Mucosa of descending colon (tissue), 3 donors: ENCODE data around the gene IL4. TPM values are rescaled to one million over a fixed set of nuclear protein-coding genes. Genes with fewer than 3 reads are reported as not detected.

Experiments
- ATAC-seq: fragments of 200-7000 bp; cut with Tn5 transposase; one replicate; pipeline ENCODE4 v1.9.1; 2020; ENCODE audit warnings: mild to moderate bottlenecking, moderate library complexity
- DNase-seq, 3 donors: peaks; one replicate each; pipeline ENCODE4 v3.0.0-alpha.2; 2020
- H3K36me3 ChIP-seq: fragments of 200-600 bp; one replicate; pipeline ENCODE4 v1.8.0; 2021; ENCODE audit warnings: low read depth, mild to moderate bottlenecking
- H3K4me1 ChIP-seq: fragments of 200-600 bp; one replicate; pipeline ENCODE4 v1.8.0; 2021; ENCODE audit warnings: low read depth, mild to moderate bottlenecking
- H3K4me3 ChIP-seq: fragments of 200-600 bp; one replicate; pipeline ENCODE4 v1.8.0; 2021; ENCODE audit warnings: mild to moderate bottlenecking
- H3K9me3 ChIP-seq: fragments of 200-600 bp; one replicate; pipeline ENCODE4 v1.8.0; 2021; ENCODE audit warnings: mild to moderate bottlenecking
- CTCF ChIP-seq: fragments of 200-600 bp; IDR thresholded peaks from one replicate; pipeline ENCODE4 v1.8.0; 2022; ENCODE audit warnings: antibody characterized with exemption, mild to moderate bottlenecking
- intact Hi-C, 2 donors: fragments of 100-400 bp; cut with DNase I in 1 of 2; cut with micrococcal nuclease in 1 of 2; formaldehyde crosslinking; loops; one replicate each; pipeline versions ENCODE4 v1.11.0 to v1.11.1; 2022; cut with DNase I, micrococcal nuclease
- total RNA-seq, 3 donors: library from RNA; stranded (reverse); fragmentation: NEBNext Ultra II Directional in 2 of 3; extraction: Animal tissue kit (Norgen Biotek cat#: 25700) in 2 of 3; gene quantifications; one replicate each; pipeline versions ENCODE4 v1.2.1 to v1.2.4, GENCODE V29; 2021 to 2023
- donor health status: DM: no; HTN: no; CAD: no; lungs with moderate emphysema.
- donor health status: DM: no; HTN: no; CAD: no.
- donor health status: DM: no; HTN: yes; CAD: no.

IL4 gene
- total RNA-seq, 3 donors from 2014 or later: not detected

- no peaks in the 10 kb centered on the region for H3K9me3 ChIP-seq
- no peaks in the 10 kb centered on the region for H3K36me3 ChIP-seq
- no peak overlapping the region for H3K4me3 ChIP-seq
- H3K4me1 ChIP-seq: no peaks in the 10 kb centered on the region
- no peak for TF ChIP-seq CTCF
- ATAC-seq (no peak), DNase-seq (no peak)
- intact Hi-C loops: no loop called here
These were observed 56.1 kb downstream of the IL4 start for GRCh38 chr5:132729896-132730295.

Other genes with a start within 250 kb of the IL4 start
- 100 to 1,000 TPM in 2 of 3 donors, 10 to 100 TPM in 1; 89.4 to 172 (median 143) TPM for gene IRF1, start 183.2 kb upstream of the IL4 start, total RNA-seq
- gene IL5, start 130.5 kb upstream of the IL4 start, total RNA-seq: not detected
- gene RAD50, start 117.0 kb upstream of the IL4 start, total RNA-seq: 10 to 100 TPM; 35.3 to 43.8 (median 36.1) TPM
- not detected for gene IL13, start 15.8 kb upstream of the IL4 start, total RNA-seq
- 10 to 100 TPM in 1 of 3 donors, 1 to 10 TPM in 2; 3.2 to 11.0 (median 3.8) TPM for gene KIF3A, start 63.6 kb downstream of the IL4 start, total RNA-seq
- gene CCNI2, start 73.4 kb downstream of the IL4 start, total RNA-seq: 10 to 100 TPM in 2 of 3 donors, 1 to 10 TPM in 1; 7.1 to 12.3 (median 12.0) TPM
- 10 to 100 TPM; 49.9 to 64.7 (median 61.1) TPM for gene SEPTIN8, start 103.2 kb downstream of the IL4 start, total RNA-seq
- 10 to 100 TPM; 11.6 to 44.5 (median 24.3) TPM for gene SOWAHA, start 139.3 kb downstream of the IL4 start, total RNA-seq
- 10 to 100 TPM; 37.3 to 93.5 (median 63.0) TPM for gene SHROOM1, start 156.7 kb downstream of the IL4 start, total RNA-seq
- gene GDF9, start 192.5 kb downstream of the IL4 start, total RNA-seq: under 1 TPM; 0.28 to 0.41 (median 0.36) TPM
- gene UQCRQ, start 192.7 kb downstream of the IL4 start, total RNA-seq: 100 to 1,000 TPM; 448 to 727 (median 690) TPM
- 1 to 10 TPM; 2.9 to 9.9 (median 3.8) TPM for gene LEAP2, start 199.7 kb downstream of the IL4 start, total RNA-seq